VCaP (cell line): ENCODE data around the gene POGK.

Experiments used
- H3K27ac ChIP-seq: fragments of 450-650 bp; 2 replicates; pipeline ENCODE4 v1.5.1; 2017
- TF ChIP-seq, protein P1 (sequence below): fragments of 450-650 bp; conservative IDR thresholded peaks from 2 replicates; pipeline ENCODE4 v1.5.1; 2017; ENCODE audit warnings: mild to moderate bottlenecking, moderate library complexity

Gene POGK

DNA sequence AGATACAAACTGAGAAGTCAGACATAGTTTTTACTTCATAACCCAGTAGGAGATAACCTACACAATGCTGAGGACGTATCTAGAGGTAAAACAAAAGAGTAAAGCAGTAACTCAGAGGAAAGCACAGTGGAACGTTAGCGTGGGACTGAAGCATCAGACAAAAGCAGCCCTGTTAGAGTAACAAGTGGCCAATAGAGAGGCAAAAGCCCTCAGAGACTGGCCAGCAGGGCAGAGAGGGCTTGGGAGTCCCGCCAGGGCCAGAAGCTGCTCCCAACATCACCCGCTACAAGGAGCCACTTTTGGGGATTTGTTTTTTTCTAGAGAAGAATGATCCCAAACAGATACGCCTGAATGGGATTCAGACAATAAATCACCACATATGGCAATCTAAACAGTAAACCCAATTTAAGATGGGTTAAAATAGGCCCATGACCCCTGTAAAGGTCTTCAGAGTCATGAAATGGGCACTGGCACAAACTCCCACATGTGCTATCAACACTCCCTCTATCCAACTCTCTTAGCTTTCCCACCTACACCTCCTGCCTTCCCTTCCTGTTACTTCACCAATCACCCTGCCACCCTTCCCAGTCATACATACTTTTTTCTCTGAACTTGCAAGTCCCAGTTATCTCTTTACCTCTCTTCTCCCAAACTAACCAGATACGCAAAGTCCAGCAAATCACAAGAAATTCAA is 19.6 kb downstream of the POGK start:
- TF ChIP-seq, protein P1, sequence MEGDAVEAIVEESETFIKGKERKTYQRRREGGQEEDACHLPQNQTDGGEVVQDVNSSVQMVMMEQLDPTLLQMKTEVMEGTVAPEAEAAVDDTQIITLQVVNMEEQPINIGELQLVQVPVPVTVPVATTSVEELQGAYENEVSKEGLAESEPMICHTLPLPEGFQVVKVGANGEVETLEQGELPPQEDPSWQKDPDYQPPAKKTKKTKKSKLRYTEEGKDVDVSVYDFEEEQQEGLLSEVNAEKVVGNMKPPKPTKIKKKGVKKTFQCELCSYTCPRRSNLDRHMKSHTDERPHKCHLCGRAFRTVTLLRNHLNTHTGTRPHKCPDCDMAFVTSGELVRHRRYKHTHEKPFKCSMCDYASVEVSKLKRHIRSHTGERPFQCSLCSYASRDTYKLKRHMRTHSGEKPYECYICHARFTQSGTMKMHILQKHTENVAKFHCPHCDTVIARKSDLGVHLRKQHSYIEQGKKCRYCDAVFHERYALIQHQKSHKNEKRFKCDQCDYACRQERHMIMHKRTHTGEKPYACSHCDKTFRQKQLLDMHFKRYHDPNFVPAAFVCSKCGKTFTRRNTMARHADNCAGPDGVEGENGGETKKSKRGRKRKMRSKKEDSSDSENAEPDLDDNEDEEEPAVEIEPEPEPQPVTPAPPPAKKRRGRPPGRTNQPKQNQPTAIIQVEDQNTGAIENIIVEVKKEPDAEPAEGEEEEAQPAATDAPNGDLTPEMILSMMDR, result no peak
- H3K27ac ChIP-seq, result peak overlapping the region; percentile 59

DNA sequence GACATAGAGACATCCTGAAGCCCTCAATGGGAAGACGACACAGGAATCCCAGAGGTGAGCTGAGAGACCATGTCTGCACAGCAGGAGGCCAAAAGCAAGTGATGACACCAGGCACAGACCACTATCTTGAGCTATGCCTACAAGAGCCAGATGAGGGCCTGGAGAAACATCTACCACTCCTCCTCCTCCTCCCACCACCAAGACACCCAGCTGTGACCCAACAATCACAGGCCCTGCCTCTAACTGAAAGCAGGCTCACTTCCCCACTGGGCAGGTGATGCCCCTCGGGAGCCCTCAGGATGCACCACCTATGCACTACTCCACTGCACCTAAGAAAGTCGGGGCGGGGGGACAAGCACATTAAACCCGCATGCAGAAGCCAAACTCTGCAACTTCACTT is 20.3 kb downstream of the POGK start:
- peak overlapping the region; percentile 59; the same call in 1 of the 2 replicates for H3K27ac ChIP-seq
- TF ChIP-seq, protein P1, result no peak

- H3K27ac ChIP-seq, result no peak overlapping the region
Observed at GRCh38 chr1:166865926-166866325, 26.7 kb downstream of the POGK start.

GRCh38 chr1:166868639-166869038 is 29.4 kb downstream of the POGK start:
- no peak overlapping the region for H3K27ac ChIP-seq
- TF ChIP-seq, protein P1, result no peak

More at GRCh38 chr1:166865926-166866325, 26.7 kb downstream of the POGK start:
- TF ChIP-seq, protein P1, result no peak

DNA sequence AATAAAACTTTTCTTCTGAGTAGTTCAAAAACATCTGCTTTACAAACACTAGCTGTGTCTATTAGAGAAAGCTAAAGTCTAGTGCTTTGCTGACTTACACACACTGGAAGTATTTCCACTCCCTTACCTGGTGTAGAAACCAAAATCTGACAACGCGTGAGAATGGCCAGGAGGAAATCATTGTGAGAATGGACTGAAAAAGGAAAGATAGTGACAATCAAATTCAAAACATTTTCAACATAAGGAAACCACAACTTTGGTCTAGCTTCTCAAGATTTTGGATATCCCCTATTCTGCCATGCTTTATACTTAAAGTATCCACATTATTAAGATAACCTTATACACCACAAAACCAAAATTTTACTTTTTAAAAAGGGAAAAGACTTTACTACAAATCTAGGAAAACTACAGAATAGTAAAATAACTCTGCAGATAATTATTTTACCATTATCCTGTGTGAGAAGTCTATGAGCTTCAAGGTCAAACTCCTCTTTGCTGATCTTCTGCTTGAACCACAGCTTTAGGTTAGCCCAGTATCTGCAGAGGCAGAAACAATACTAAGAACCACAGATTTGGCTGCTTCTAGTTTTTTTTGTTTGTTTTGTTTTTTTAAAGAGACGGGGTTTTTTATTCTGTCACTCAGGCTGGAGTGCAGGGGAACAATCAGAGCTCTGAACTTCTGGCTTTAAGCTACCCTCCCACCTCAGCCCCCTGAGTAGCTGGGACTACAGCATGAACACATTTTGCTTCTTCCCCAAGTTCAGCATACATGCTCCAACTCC is 30.2 kb downstream of the POGK start:
- TF ChIP-seq, protein P1, result no peak

GRCh38 chr1:166870584-166870983 is 31.3 kb downstream of the POGK start:
- TF ChIP-seq, protein P1, result no peak
- no peak overlapping the region for H3K27ac ChIP-seq

More for the DNA sequence above, 30.2 kb downstream of the POGK start:
- no peak overlapping the region for H3K27ac ChIP-seq

DNA sequence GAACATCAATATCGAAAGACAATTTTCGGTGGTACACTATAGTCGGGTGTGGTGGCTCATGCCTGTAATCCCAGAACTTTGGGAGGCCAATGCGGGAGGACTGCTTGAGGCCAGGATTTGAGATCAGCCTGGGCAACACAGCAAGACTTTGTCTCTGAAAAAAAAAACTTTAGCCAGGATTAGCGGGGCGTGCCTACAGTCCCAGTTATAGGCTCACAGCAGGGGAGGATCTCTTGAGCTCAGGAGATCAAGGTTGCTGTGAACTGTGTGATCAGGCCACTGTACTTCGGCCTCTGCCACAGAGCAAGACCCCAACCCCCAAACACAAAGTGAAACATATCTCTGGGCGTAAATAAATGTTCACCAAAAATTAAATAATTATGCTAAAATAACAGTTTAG is 35.2 kb downstream of the POGK start:
- H3K27ac ChIP-seq, result no peak overlapping the region
- TF ChIP-seq, protein P1, result no peak
